Nephron (organoid): ENCODE results near the gene KRT8.

Source experiments
- H3K27ac Mint-ChIP-seq, 3 experiments: 2 replicates each; pipeline ENCODE4 v1.8.0; 2020; ENCODE audit warnings: mixed read lengths in 3 of 3, mild to moderate bottlenecking in 2 of 3, moderate library complexity in 1 of 3
- H3K27me3 Mint-ChIP-seq: 2 replicates; pipeline ENCODE4 v1.8.0; 2021; ENCODE audit warnings: low read depth, mild to moderate bottlenecking, moderate library complexity, mixed read lengths
- H3K36me3 Mint-ChIP-seq: 2 replicates; pipeline ENCODE4 v1.8.0; 2020; ENCODE audit warnings: low read depth, mixed read lengths
- H3K4me1 Mint-ChIP-seq: 2 replicates; pipeline ENCODE4 v1.8.0; 2020; ENCODE audit warnings: mixed read lengths
- H3K4me3 Mint-ChIP-seq, 3 experiments: 2 replicates each; pipeline ENCODE4 v1.8.0; 2020; ENCODE audit warnings: mild to moderate bottlenecking in 3 of 3, mixed read lengths in 3 of 3, moderate library complexity in 2 of 3
- H3K9me3 Mint-ChIP-seq: 2 replicates; pipeline ENCODE4 v1.8.0; 2020; ENCODE audit warnings: mixed read lengths
- TF ChIP-seq, protein P1 (sequence below), 3 experiments: fragments of 200-600 bp; sonication (generic); IDR thresholded peaks; one replicate each; pipeline ENCODE4 v1.5.0; 2021; ENCODE audit warnings: antibody characterized with exemption in 3 of 3; ENCODE audit not compliant: unreplicated experiment in 3 of 3

KRT8 gene

DNA sequence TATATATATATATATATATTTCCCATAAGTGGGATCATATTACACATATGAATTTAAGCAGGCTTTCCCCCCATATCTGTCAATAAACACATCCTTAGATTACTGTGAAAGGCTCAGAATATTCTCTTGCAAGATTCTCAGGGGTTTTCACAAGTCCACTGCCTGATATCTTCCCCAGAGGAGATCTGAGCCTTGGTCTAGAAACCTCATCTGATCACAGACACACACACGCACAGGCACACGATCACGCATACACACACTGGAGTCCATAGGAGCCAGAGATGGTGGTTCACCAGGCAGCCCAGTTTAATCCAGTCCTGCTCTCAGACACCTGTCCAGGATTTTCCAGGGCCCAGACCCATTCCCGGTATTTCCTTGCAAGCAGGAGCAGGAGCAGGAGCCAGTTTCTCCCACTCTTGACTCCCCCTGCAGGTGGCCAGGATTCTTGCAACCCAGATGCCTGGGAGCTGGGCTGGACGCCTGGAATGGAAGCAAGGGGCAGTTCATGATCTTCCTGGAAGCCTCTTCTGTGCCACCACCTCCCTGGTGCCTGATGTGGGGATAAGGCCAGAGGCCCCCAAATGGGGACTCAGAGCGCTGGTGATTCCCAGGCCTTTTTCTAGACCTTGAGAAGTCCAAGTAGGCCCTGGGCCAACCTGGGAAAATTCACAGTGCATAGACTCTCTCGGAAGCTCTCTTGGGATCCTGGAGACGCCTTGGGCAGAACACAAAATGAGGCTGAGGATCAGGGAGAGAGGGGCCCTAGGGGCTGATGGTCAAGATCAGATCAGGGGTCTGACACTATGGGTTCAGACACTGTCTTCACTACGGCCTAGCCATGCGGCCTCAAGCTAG, 39.6 kb downstream of the KRT8 start:
- no peak overlapping the region for H3K27ac Mint-ChIP-seq
- no peaks in the 10 kb centered on the region for H3K9me3 Mint-ChIP-seq
- H3K27me3 Mint-ChIP-seq = peaks cover 12% of the 10 kb centered on the region
- H3K36me3 Mint-ChIP-seq = no peaks in the 10 kb centered on the region
- no peak overlapping the region for H3K4me3 Mint-ChIP-seq
- TF ChIP-seq, protein P1, sequence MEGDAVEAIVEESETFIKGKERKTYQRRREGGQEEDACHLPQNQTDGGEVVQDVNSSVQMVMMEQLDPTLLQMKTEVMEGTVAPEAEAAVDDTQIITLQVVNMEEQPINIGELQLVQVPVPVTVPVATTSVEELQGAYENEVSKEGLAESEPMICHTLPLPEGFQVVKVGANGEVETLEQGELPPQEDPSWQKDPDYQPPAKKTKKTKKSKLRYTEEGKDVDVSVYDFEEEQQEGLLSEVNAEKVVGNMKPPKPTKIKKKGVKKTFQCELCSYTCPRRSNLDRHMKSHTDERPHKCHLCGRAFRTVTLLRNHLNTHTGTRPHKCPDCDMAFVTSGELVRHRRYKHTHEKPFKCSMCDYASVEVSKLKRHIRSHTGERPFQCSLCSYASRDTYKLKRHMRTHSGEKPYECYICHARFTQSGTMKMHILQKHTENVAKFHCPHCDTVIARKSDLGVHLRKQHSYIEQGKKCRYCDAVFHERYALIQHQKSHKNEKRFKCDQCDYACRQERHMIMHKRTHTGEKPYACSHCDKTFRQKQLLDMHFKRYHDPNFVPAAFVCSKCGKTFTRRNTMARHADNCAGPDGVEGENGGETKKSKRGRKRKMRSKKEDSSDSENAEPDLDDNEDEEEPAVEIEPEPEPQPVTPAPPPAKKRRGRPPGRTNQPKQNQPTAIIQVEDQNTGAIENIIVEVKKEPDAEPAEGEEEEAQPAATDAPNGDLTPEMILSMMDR (IDR thresholded peaks at IDR 0.05; ENCODE audit: unreplicated experiment in 3 of 3) = peak; percentile 67 to 83 (median 79)
- peaks cover 5% of the 10 kb centered on the region for H3K4me1 Mint-ChIP-seq

DNA sequence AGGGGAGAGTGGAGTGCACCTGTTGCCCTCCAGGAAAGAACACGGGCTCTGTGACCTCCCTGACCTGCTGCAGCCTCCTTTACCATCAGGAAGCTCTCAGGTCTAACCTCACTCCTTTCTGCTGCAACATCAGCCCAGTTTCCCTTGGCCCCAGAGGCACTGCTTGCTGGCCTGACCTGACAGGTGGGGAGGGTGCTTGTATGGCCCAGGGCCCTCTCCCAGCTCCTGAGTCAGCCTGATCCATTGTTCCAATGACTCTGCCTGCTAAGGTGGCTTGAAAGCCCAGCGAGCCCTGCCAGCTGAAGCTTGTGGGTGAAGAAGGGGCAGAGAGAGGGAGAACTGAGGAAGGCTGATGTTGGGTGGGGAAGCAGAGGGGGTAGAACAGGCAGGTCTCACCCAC, 42.9 kb downstream of the KRT8 start:
- Mint-ChIP-seq H3K27me3 (peaks cover 10% of the 10 kb centered on the region), H3K27ac (no peak overlapping the region), H3K4me1 (peaks cover 5% of the 10 kb centered on the region), H3K9me3 (no peaks in the 10 kb centered on the region), H3K4me3 (no peak overlapping the region), H3K36me3 (no peaks in the 10 kb centered on the region)
- TF ChIP-seq, protein P1 (IDR thresholded peaks at IDR 0.05; ENCODE audit: unreplicated experiment in 3 of 3) = no peak

DNA sequence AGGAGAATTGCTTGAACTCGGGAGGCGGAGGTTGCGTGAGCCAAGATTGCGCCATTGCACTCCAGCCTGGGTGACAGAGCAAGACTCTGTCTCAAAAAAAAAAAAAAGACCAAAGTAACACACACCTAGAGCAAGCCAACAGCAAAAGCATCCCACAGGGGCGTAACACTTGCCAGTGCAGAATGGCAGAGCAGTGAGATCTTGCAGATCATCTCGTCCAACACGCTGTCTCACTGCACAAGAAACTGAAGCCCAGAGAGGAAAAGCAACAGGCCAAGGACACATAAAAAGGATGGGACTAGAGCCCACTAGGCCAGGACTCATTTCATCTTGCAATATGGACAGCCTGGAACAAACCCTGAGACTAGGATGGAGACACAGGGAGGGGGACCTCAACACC, 43.4 kb downstream of the KRT8 start:
- Mint-ChIP-seq H3K4me3 (no peak overlapping the region), H3K9me3 (no peaks in the 10 kb centered on the region), H3K36me3 (no peaks in the 10 kb centered on the region), H3K27ac (no peak overlapping the region), H3K27me3 (peaks cover 10% of the 10 kb centered on the region), H3K4me1 (peaks cover 5% of the 10 kb centered on the region)
- TF ChIP-seq, protein P1 (IDR thresholded peaks at IDR 0.05; ENCODE audit: unreplicated experiment in 3 of 3) = no peak

DNA sequence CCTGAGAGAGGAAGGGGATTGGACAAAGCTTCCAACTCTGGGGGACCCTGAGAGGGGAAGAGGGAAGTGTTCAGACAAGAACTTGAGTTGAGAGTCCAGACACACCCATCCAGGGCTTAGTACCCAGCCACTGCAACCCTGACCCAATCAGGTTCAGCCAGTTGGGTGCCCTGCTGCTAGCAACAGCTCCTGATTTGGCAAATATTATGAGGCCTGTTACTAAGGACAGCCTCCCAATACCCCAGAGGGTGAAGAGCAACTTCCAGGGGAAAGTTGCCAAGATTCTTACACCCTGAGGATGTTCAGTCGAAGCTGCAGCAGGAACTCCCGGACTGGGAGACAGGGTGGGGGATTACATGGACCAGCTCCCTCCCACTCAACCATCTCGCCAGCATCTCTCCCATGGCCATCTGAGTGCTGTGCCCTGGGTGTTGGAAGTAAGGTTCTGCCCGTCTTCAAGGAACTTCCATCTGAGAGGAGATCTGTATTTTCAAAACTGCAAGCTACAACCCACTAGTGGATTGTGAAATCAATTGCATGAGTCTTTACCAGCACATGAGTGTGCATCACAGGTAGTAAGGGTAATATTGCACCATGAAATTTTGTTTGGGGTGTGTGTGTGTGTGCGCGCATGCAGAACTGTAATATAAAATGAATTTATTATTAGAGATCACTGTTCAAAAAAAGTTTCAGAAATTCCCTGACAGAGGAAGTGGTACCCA, 44.6 kb downstream of the KRT8 start:
- TF ChIP-seq, protein P1 (IDR thresholded peaks at IDR 0.05; ENCODE audit: unreplicated experiment in 3 of 3) = no peak
- H3K27ac Mint-ChIP-seq = no peak overlapping the region

DNA sequence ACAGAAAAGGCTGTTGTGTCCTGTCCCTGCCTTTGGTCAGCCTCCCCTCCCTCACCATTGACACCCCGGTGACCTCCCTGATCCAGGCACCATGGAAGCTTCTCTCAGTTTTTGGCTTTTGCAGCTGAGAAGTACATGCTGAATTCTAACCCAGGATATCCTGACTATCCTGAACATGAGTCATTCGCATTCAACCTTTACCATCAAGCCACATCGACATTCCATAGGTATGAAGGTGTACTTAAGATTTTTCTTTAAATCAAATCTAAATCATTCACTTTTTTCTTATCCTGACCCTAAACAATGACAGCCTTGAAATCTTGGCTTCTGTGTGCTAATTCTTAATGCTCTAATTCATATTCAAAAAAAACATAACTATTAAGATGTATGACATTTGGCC, 47.4 kb downstream of the KRT8 start:
- peaks cover 35% of the 10 kb centered on the region for H3K27me3 Mint-ChIP-seq
- H3K9me3 Mint-ChIP-seq = no peaks in the 10 kb centered on the region
- TF ChIP-seq, protein P1 (IDR thresholded peaks at IDR 0.05; ENCODE audit: unreplicated experiment in 3 of 3) = no peak
- H3K4me1 Mint-ChIP-seq = no peaks in the 10 kb centered on the region
- H3K27ac Mint-ChIP-seq = no peak overlapping the region
- no peaks in the 10 kb centered on the region for H3K36me3 Mint-ChIP-seq
- no peak overlapping the region for H3K4me3 Mint-ChIP-seq

More for the DNA sequence above, 44.6 kb downstream of the KRT8 start:
- H3K9me3 Mint-ChIP-seq = no peaks in the 10 kb centered on the region
- H3K4me3 Mint-ChIP-seq = no peak overlapping the region
- no peaks in the 10 kb centered on the region for H3K36me3 Mint-ChIP-seq
- peaks cover 15% of the 10 kb centered on the region for H3K27me3 Mint-ChIP-seq
- peaks cover 3% of the 10 kb centered on the region for H3K4me1 Mint-ChIP-seq
